Measurements from ENCODE around the gene BCAS4.
A peak's percentile ranks its signal among the peaks of the same experiment; 100 is the strongest.

BCAS4 gene, protein sequence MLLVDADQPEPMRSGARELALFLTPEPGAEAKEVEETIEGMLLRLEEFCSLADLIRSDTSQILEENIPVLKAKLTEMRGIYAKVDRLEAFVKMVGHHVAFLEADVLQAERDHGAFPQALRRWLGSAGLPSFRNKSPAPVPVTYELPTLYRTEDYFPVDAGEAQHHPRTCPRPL

DNA sequence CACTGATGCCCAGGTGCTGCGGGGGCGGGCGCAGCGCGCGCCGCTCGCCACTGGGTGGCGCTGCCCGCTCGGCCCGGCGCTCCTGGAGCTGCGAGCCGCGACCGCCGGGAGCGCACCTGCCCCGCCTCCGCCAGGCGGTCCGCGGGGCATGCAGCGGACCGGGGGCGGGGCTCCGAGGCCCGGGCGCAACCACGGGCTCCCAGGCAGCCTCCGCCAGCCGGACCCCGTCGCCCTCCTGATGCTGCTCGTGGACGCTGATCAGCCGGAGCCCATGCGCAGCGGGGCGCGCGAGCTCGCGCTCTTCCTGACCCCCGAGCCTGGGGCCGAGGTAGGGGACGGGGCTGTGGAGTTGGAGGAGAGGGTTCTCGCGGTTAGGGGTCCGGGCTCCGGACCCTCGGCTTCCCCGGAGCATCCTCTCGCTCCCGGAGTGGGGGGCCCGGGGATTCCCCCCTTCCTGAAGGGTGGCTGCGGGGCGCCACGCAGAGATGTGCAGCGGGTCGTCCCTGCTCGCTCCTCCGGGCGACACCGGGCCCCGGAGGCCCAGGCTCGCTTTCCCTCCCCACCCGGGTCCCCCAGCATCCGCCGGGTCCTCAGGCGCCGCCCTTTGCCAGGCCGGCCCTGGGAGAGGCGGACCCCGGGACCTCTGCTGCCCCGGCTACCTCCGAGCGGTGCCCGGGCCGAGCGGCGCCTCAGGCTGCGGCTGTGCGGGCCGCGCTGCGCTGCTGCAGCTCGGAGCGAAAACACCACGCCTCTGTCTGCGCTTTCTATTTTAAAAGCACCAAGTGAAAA is at the start of gene BCAS4:
Gene BCAS4, plus strand, starts transcription at position 216 of the 789 bp plus-strand sequence. Its CDS starts 23 bp downstream, at position 239.
- peak within 1 kb of the TSS; percentile 69 for H3K4me3 ChIP-seq (ENCODE audit: control insufficient read depth, low read depth, low read length)
- TF ChIP-seq, protein P1, sequence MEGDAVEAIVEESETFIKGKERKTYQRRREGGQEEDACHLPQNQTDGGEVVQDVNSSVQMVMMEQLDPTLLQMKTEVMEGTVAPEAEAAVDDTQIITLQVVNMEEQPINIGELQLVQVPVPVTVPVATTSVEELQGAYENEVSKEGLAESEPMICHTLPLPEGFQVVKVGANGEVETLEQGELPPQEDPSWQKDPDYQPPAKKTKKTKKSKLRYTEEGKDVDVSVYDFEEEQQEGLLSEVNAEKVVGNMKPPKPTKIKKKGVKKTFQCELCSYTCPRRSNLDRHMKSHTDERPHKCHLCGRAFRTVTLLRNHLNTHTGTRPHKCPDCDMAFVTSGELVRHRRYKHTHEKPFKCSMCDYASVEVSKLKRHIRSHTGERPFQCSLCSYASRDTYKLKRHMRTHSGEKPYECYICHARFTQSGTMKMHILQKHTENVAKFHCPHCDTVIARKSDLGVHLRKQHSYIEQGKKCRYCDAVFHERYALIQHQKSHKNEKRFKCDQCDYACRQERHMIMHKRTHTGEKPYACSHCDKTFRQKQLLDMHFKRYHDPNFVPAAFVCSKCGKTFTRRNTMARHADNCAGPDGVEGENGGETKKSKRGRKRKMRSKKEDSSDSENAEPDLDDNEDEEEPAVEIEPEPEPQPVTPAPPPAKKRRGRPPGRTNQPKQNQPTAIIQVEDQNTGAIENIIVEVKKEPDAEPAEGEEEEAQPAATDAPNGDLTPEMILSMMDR (IDR thresholded peaks at IDR 0.05; ENCODE audit: control insufficient read depth, insufficient read depth, low read depth, low read length, missing control alignments): peak; percentile 57
- peak; percentile 24 for DNase-seq (ENCODE audit: low read depth)

DNA sequence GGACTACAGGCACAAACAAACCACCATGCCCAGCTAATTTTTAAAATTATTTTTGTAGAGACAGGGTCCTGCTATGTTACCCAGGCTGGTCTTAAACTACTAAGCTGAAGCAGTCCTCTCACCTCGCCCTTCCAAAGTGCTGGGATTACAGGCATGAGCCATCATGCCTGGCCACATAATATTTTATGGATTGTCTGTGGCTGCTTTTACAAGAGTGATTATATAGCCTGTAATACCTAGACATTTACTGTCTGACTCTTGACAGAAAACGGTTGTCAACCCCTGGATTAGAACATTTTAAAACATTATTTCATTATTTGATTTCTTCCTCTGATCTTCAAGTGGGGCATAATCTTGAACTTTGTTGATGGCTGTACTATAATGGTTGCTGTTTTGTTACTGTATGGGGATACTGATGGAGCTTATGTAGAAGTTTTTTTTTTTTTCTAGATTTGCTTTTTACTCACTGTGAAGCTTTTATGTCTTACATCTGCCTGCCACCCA is 49.2 kb upstream of the BCAS4 start:
- no peak overlapping the region for H3K4me3 ChIP-seq (ENCODE audit: control insufficient read depth, low read depth, low read length)
- DNase-seq (ENCODE audit: low read depth): no peak
- TF ChIP-seq, protein P1 (IDR thresholded peaks at IDR 0.05; ENCODE audit: control insufficient read depth, insufficient read depth, low read depth, low read length, missing control alignments): no peak

DNA sequence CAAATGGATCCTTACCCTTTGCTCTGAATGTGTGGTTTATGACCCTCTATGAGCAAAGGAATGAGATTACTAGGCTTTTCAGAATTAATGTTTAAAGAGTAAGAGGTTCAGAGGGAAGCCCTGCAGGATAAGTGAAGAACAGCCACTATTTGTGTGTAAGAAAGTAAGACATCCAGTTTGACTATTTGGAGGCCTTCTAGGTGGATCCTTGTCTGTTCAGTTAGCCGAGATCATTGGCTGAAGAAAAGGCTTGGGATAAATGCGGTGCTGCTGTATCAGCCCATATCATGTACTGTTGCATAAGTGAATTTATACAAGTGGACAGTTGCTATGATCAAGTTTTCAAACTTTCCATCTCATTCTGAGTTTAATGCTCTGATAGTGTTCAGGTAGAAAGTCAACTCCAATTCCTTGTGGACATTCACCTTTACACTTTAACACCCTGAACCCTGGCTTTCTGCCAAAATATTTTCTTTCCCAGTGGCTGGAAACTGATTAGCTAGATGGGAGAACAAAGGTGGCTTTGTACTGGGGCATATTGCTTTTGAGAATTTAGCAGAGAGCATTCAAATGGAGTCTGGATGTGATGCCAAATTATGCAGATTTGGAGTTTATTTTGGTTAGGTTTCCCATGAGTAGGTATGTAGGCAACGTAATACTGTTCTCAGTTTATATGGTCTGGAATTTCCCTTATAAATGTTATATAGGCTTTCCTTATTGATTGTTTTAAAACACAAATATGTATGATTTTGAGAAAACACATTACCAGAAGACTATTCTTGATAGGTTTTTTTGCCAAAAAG is 48.5 kb upstream of the BCAS4 start:
- H3K4me3 ChIP-seq (ENCODE audit: control insufficient read depth, low read depth, low read length): no peak overlapping the region
- peak; percentile 34 for DNase-seq (ENCODE audit: low read depth)
- TF ChIP-seq, protein P1 (IDR thresholded peaks at IDR 0.05; ENCODE audit: control insufficient read depth, insufficient read depth, low read depth, low read length, missing control alignments): peak; percentile 10

DNA sequence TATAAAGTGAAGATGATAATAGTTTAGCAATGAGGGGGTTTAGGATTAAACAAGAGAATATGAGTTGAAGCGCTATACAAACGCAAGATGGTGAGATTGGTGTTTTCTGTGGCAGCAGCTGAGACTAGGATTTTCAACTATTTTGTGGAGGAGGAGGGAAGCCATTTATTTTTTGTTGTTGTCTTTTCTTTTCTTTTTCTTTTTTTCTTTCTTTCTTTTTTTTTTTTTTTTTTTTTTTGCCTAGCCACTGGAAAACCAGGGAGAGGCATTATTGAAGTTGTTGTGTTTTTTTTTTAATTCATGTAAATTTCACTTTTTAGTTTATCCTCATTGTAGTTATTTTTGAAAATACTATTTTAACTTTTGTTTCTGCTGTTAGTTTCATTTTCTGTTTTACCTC is 47.6 kb upstream of the BCAS4 start:
- no peak overlapping the region for H3K4me3 ChIP-seq (ENCODE audit: control insufficient read depth, low read depth, low read length)
- DNase-seq (ENCODE audit: low read depth): no peak
- TF ChIP-seq, protein P1 (IDR thresholded peaks at IDR 0.05; ENCODE audit: control insufficient read depth, insufficient read depth, low read depth, low read length, missing control alignments): no peak

DNA sequence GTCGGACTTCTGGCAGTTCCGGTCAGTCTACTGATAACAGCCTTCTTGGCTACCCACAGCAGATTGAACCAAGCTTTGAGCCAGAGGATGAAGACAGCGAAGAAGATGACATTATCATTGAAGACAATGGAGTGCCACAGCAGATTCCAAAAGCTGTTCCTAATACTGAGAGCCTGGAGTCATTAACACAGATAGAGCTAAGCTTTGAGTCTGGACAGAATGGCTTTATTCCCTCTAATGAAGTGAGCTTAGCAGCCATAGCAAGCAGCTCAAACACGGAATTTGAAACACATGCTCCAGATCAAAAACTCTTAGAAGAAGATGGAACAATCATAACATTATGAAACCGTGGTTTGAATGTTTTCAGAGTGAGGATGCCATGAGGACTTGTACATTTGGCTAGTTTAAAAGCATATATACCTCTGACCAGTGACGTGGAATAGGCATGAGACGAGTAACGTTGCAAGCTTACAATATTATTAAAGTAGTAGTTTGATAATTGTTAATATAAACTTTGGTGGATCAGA is 44.7 kb upstream of the BCAS4 start:
- TF ChIP-seq, protein P1 (IDR thresholded peaks at IDR 0.05; ENCODE audit: control insufficient read depth, insufficient read depth, low read depth, low read length, missing control alignments): no peak
- DNase-seq (ENCODE audit: low read depth): no peak
- no peak overlapping the region for H3K4me3 ChIP-seq (ENCODE audit: control insufficient read depth, low read depth, low read length)

DNA sequence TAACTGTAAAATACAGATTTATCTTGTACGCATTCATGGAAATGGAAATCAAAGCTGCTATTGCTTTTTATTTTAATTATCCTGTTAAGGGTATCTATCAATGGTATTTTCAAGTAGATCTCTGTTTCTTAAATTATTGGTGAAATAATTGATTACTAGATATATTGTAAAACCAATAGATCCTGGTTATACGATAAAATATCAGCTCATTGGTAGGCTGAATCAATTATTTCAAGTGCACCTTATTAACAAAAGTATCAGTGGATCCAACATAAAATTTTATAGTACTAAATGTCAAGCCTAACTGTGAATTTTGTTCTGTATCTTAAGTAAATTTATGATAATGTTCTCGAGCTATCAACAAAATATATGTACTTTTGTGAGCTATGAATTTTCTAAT is 41.7 kb upstream of the BCAS4 start:
- TF ChIP-seq, protein P1 (IDR thresholded peaks at IDR 0.05; ENCODE audit: control insufficient read depth, insufficient read depth, low read depth, low read length, missing control alignments): no peak
- no peak for DNase-seq (ENCODE audit: low read depth)
- no peak overlapping the region for H3K4me3 ChIP-seq (ENCODE audit: control insufficient read depth, low read depth, low read length)

Data from AG09309 (cell line).